ENCODE data around the gene NEDD4L. TPM values are rescaled to one million over a fixed set of nuclear protein-coding genes. Genes with fewer than 3 reads are reported as not detected.

The NEDD4L gene
- total and polyA plus RNA-seq, 10 of the 15 experiments (the other 5 are each of a cell fraction or from before 2014, with no cell fraction given), result 7.4 to 24.0 (median 17.7) TPM

DNA sequence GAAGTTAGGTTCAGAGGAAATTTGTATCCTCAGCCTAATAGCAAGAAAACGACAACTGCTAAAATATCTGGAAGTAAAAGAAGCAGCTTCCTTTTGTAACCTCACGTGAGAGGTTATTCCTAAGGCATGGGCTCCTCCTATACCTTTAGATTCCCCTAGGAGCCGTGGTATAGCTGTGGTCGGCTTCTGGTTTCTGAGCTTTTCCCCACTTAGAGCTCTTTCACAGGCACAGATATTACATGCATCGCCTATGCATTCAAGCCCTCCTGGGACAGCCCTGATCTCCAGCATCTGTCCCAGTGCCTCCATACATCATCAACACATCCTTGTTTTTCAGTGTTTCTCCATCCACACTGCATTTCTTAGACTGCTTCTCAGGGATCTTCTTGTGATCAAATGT, 295.9 kb downstream of the NEDD4L start:
- Histone ChIP-seq H3K4me3 (no peak overlapping the region), H3K27ac (ENCODE audit: control insufficient read depth, insufficient read depth) (no peak overlapping the region), H3K4me1 (ENCODE audit: control insufficient read depth, insufficient read depth, low read length) (no peaks in the 10 kb centered on the region), H3K27me3 (replicated peaks in 1 of 2; ENCODE audit: control insufficient read depth in 2 of 2, insufficient read depth in 2 of 2, low read length in 1 of 2) (no peaks in the 10 kb centered on the region), H3K9ac (ENCODE audit: control insufficient read depth, insufficient read depth, low read length) (no peak overlapping the region), H3K36me3 (ENCODE audit: control insufficient read depth in 2 of 2, insufficient read depth in 2 of 2, low read length in 1 of 2) (no peaks in the 10 kb centered on the region; a peak in 2 of 4 replicates), H4K20me1 (ENCODE audit: control insufficient read depth, insufficient read depth) (no peaks in the 10 kb centered on the region), H3K79me2 (ENCODE audit: control insufficient read depth, insufficient read depth, low read length) (no peaks in the 10 kb centered on the region), H3K9me3 (replicated peaks; ENCODE audit: control insufficient read depth, insufficient read depth, low read length) (no peaks in the 10 kb centered on the region), H3K4me2 (ENCODE audit: control insufficient read depth, insufficient read depth) (no peak overlapping the region), H2AFZ (ENCODE audit: control insufficient read depth, low read depth, low read length) (no peak overlapping the region)
- TF ChIP-seq, protein P1, sequence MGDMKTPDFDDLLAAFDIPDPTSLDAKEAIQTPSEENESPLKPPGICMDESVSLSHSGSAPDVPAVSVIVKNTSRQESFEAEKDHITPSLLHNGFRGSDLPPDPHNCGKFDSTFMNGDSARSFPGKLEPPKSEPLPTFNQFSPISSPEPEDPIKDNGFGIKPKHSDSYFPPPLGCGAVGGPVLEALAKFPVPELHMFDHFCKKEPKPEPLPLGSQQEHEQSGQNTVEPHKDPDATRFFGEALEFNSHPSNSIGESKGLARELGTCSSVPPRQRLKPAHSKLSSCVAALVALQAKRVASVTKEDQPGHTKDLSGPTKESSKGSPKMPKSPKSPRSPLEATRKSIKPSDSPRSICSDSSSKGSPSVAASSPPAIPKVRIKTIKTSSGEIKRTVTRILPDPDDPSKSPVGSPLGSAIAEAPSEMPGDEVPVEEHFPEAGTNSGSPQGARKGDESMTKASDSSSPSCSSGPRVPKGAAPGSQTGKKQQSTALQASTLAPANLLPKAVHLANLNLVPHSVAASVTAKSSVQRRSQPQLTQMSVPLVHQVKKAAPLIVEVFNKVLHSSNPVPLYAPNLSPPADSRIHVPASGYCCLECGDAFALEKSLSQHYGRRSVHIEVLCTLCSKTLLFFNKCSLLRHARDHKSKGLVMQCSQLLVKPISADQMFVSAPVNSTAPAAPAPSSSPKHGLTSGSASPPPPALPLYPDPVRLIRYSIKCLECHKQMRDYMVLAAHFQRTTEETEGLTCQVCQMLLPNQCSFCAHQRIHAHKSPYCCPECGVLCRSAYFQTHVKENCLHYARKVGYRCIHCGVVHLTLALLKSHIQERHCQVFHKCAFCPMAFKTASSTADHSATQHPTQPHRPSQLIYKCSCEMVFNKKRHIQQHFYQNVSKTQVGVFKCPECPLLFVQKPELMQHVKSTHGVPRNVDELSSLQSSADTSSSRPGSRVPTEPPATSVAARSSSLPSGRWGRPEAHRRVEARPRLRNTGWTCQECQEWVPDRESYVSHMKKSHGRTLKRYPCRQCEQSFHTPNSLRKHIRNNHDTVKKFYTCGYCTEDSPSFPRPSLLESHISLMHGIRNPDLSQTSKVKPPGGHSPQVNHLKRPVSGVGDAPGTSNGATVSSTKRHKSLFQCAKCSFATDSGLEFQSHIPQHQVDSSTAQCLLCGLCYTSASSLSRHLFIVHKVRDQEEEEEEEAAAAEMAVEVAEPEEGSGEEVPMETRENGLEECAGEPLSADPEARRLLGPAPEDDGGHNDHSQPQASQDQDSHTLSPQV (IDR thresholded peaks at IDR 0.05), result no peak
- TF ChIP-seq SMAD1 (IDR thresholded peaks at IDR 0.05; ENCODE audit: low read depth, partially characterized antibody), result no peak
- TF ChIP-seq, protein P2, sequence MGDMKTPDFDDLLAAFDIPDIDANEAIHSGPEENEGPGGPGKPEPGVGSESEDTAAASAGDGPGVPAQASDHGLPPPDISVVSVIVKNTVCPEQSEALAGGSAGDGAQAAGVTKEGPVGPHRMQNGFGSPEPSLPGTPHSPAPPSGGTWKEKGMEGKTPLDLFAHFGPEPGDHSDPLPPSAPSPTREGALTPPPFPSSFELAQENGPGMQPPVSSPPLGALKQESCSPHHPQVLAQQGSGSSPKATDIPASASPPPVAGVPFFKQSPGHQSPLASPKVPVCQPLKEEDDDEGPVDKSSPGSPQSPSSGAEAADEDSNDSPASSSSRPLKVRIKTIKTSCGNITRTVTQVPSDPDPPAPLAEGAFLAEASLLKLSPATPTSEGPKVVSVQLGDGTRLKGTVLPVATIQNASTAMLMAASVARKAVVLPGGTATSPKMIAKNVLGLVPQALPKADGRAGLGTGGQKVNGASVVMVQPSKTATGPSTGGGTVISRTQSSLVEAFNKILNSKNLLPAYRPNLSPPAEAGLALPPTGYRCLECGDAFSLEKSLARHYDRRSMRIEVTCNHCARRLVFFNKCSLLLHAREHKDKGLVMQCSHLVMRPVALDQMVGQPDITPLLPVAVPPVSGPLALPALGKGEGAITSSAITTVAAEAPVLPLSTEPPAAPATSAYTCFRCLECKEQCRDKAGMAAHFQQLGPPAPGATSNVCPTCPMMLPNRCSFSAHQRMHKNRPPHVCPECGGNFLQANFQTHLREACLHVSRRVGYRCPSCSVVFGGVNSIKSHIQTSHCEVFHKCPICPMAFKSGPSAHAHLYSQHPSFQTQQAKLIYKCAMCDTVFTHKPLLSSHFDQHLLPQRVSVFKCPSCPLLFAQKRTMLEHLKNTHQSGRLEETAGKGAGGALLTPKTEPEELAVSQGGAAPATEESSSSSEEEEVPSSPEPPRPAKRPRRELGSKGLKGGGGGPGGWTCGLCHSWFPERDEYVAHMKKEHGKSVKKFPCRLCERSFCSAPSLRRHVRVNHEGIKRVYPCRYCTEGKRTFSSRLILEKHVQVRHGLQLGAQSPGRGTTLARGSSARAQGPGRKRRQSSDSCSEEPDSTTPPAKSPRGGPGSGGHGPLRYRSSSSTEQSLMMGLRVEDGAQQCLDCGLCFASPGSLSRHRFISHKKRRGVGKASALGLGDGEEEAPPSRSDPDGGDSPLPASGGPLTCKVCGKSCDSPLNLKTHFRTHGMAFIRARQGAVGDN (IDR thresholded peaks at IDR 0.05), result no peak
- no peak for TF ChIP-seq CREB1 (IDR thresholded peaks at IDR 0.05; ENCODE audit: low read depth)
- TF ChIP-seq KAT2A (conservative IDR thresholded peaks at IDR 0.05; ENCODE audit: control insufficient read depth, low read depth, low read length), result no peak
- FAIRE-seq (no peak), ATAC-seq (no peak), DNase-seq (ENCODE audit: low read depth, low spot score) (no peak)
- SMC1A ChIA-PET (ENCODE audit: uncharacterized antibody, unreplicated experiment), result interaction anchor here (0.7 to 1.9 kb wide), 6 partner anchors 10 to 424 kb away, joined by 3 to 4 read pairs (median 4); no protein-coding TSS in a partner anchor
- POLR2A ChIA-PET, result interaction anchor here (0.6 kb wide), 1 partner anchor 1018 kb away, joined by 3 read pairs; no protein-coding TSS in a partner anchor
- CTCF ChIA-PET, result interaction anchor here (0.6 to 1.3 kb wide), 6 partner anchors 19 to 711 kb away, joined by 3 to 5 read pairs (median 4); no protein-coding TSS in a partner anchor
- 55% methylated on average over 5 of the region's 5 CpGs for WGBS (ENCODE audit: insufficient coverage, insufficient replicate concordance, low lambda C conversion rate, missing lambda C conversion rate)
- intact Hi-C loops (cut with micrococcal nuclease; ENCODE audit: unreplicated experiment) (no loop called here), in situ Hi-C loops (cut with MboI) (no loop called here)
- BruUV-seq (replicated peaks), result no TSS peak
- RAD21 ChIA-PET (ENCODE audit: unreplicated experiment), result interaction anchor here (1.4 kb wide), 1 partner anchor 9 kb away, joined by 4 read pairs; no protein-coding TSS in a partner anchor
